ENCODE measurements around the gene IL23R.
"Not testable (repeated sequence)": the region's sequence is repeated elsewhere in the genome, so short reads cannot be mapped to it uniquely, and the experiment has no call there.

The IL23R gene

GRCh38 chr1:67200755-67201154 is 34.5 kb downstream of the IL23R start:
- no peak for DNase-seq

- no peak for DNase-seq
Measured at GRCh38 chr1:67201891-67202290, 35.6 kb downstream of the IL23R start.

- DNase-seq = no peak
Measured at GRCh38 chr1:67204298-67204980, 38.2 kb downstream of the IL23R start.

- DNase-seq = not testable (repeated sequence)
Measured at GRCh38 chr1:67207398-67207797, 41.1 kb downstream of the IL23R start.

GRCh38 chr1:67208217-67208616 is 42.0 kb downstream of the IL23R start:
- DNase-seq = no peak

GRCh38 chr1:67209521-67209920 is 43.3 kb downstream of the IL23R start:
- DNase-seq = no peak

- DNase-seq = peak; percentile 73
Measured at GRCh38 chr1:67211589-67212563, 45.6 kb downstream of the IL23R start.

- peak; percentile 42 for DNase-seq
Measured at GRCh38 chr1:67213164-67213563, 46.9 kb downstream of the IL23R start.

- no peak for DNase-seq
Measured at GRCh38 chr1:67213948-67214347, 47.7 kb downstream of the IL23R start.

GRCh38 chr1:67214420-67215174 is 48.3 kb downstream of the IL23R start:
- DNase-seq = peak; percentile 64

GRCh38 chr1:67216401-67216800 is 50.1 kb downstream of the IL23R start:
- no peak for DNase-seq

- DNase-seq = no peak
Measured at GRCh38 chr1:67217417-67217816, 51.2 kb downstream of the IL23R start.

- no peak for DNase-seq
Measured at GRCh38 chr1:67217938-67218337, 51.7 kb downstream of the IL23R start.

GRCh38 chr1:67224856-67225255 is 58.6 kb downstream of the IL23R start:
- DNase-seq = no peak

- DNase-seq = no peak
Measured at GRCh38 chr1:67226688-67227087, 60.4 kb downstream of the IL23R start.

GRCh38 chr1:67227196-67227595 is 60.9 kb downstream of the IL23R start:
- no peak for DNase-seq

GRCh38 chr1:67228791-67229190 is 62.5 kb downstream of the IL23R start:
- no peak for DNase-seq

GRCh38 chr1:67230539-67230938 is 64.3 kb downstream of the IL23R start:
- DNase-seq = no peak

- DNase-seq = no peak
Measured at GRCh38 chr1:67236277-67236676, 70.0 kb downstream of the IL23R start.

- no peak for DNase-seq
Measured at GRCh38 chr1:67239738-67240137, 73.5 kb downstream of the IL23R start.

- DNase-seq = no peak
Measured at GRCh38 chr1:67241200-67241746, 75.0 kb downstream of the IL23R start.

GRCh38 chr1:67242016-67242415 is 75.8 kb downstream of the IL23R start:
- DNase-seq = no peak

- DNase-seq = no peak
Measured at GRCh38 chr1:67250051-67250653, 83.9 kb downstream of the IL23R start.

All from activated CD4-positive, alpha-beta T cell treated with anti-CD3 and anti-CD28 coated beads, Interleukin-10, Interleukin-2, amounts not matched to agents 100 ng/mL and 50 ng/mL, durations not matched to agents 16 hours and 8 hours (primary cell).